Urothelium cell line (cell line): ENCODE measurements around the gene TSPEAR.

Experiments used
- DNase-seq: peaks from one replicate; pipeline ENCODE4 v3.0.0; 2011; ENCODE audit warnings: low spot score, mixed read lengths
- FAIRE-seq: peaks from 2 replicates; lab custom pipeline; 2011; peaks lifted over from hg19 to GRCh38; lab: Jason Lieb, UNC

Gene TSPEAR

DNA sequence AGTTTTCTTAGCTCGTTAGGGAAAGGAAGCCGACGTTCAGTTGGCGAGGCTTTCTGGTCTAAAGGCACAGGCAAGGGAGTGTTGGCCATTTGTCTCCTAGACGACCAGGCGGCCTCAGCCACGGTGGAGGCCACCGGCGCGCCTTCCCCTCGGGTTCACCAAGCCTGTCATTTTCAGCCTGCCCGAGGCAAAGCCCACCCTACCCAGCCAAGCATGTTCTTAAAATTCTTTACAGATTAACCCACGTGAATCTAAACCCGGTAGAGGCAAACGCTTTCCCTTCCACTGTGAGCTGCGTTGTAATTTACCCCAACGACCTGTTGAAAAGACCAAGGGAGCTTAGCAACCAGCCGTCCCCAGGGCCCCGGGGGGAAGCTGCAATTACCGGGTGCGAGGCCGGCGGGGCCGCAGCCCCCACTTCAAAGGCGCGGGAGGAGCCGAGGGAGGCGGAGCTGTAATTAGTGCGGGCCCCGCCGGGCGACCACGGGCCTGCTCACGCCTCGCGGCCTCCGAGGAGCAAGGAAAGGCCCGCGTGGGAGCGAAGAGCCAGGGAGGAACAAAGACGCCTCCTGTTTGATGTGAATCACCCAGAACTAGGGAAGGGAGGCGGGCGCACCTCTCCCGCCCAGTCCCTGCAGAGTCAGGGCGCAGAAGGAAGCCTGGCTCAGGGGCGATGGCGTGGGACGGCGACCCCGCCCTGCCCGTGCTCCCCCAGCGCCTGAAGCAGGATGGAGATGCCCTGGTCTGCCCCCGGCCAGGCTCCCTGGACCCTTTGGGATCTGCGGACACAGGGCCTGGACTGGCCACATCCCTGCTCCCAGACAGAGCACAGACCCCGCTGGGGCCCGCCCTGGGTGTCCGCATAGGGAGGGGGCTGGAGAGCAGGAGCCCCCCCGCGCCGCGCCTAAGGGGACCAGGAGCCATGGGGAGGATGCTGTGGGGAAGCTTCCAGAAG, 12.1 kb upstream of the TSPEAR start:
- FAIRE-seq (no peak), DNase-seq (no peak)

DNA sequence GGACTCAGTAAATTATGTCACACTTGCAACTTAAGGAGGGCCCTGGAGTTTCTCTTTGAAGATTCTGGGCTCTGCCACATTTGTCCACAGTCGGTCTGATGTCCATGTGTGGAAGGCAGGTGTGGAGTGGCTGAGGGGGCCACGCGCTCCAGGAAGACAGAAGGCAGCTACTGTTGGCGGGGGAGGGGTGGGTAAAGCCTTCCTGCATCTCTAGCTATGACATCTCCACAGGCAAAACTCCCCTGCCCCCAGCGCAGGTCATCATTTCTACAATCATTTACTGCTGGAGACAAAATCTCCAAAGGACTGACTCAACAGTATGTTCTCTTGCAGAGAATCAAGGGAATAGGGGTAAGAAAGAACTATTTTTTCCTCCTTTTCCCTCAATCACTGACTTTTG, 11.4 kb upstream of the TSPEAR start:
- no peak for FAIRE-seq
- no peak for DNase-seq

DNA sequence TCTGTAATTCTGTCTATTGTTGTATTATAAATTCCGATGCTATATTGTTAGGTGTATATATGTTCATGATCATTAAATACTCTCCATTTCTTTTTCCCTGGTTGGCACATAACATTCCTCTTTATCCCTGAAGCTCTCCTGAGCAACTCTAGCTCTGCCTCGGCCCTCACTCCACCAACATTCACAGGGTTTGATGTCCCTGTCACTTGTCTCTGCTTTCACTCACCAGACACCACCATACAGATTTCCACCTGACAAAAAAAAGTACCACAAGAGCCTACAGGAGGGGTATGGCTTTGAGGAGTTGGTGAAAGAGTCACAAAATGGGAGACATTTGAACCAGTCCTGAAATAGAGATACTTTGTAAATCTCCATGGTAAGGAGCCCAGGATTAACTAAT, 8.8 kb upstream of the TSPEAR start:
- DNase-seq (no peak), FAIRE-seq (no peak)

DNA sequence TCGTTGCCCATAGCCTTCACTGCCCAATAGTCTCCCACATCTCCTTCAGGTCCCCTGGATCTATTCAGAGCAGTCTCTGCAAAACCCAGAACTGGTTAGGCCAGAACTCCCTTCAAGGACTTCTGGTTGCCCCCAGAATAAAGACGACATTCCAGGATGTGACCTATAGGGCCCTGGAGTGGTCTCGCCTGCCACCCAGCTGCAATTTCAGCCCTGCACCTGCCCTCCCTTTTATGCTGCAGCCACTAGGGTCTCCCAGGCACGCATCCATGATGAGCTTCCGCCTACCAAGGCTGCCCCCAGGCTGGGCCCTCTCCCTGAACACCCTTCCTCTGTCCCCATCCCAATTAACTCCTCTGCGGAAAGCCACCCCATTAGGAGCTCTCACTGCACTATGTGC, 7.2 kb upstream of the TSPEAR start:
- no peak for DNase-seq
- no peak for FAIRE-seq

DNA sequence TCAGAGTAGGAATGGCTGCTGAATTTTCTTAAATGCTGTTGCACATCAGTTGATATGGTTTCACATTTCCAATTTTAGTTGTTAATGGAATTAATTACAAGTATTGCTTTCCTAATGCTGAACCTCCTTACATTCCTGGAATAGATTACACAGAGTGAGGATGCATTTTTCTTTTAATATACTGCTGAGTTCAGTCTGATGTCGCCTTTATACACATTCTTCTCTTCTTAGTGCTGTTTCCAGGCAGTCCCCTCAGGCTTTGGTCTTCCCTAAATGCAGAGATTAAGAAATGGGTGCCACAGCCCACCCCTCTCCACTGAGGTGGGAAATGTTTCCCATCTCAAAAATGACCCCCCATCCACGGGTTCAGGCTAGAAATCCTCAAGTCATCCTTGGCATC, 6.7 kb upstream of the TSPEAR start:
- FAIRE-seq (no peak), DNase-seq (no peak)

DNA sequence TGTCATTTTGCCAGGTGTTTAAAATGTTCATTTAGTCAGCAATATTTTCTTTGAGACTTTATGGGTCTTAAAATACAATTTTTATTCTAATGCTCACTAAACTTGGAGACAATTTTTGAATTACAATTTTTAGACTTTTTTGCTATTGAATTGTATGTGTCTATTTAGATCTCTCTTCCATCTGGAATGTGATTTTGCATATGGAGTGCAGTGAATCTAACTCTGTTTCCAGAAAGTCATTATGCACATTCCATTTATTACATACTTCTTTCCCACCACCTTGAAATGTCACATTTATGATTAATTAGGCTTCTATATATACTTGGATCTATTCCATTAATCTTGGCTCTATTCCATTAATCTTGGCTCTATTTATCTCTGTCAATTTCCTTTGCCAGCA, 5.6 kb upstream of the TSPEAR start:
- DNase-seq (no peak), FAIRE-seq (no peak)

DNA sequence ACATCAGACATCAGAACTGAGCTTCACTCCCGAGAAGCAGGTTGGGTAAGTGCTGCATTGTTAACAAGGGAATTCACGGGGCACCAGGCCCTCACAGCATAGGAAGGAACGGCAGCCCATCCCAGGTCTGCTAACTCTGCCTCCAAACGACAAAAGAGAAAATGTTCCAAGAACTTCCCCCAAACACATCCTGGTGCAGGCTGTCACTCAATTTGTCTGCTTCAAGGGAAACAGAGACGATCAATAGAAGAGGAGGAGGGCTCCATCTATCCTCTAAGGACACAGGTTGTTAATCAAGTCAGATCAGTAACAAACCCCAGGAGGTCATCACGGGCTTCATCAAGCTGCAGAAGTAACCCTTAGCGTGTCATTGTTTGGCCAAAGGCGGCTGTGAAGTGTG, 3.5 kb upstream of the TSPEAR start:
- FAIRE-seq: no peak
- no peak for DNase-seq

DNA sequence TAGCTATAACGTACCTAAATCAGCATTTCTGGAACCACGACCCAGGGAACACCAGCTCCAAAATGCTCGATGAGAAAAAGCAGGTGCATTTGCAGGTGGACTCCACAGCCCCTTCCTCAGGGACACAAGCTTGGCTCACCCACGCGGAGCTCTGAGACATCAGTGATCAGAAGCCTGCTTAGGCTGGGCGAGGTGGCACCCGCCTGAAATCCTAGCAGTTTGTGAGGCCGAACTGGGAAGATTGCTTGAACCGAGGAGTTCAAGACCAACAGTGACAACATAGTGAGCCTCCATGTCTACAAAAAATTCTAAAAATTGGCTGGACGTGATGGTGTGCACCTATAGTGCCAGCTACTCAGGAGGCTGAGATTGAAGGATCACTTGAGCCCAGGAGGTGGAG, 2.5 kb upstream of the TSPEAR start:
- FAIRE-seq: no peak
- DNase-seq: no peak

DNA sequence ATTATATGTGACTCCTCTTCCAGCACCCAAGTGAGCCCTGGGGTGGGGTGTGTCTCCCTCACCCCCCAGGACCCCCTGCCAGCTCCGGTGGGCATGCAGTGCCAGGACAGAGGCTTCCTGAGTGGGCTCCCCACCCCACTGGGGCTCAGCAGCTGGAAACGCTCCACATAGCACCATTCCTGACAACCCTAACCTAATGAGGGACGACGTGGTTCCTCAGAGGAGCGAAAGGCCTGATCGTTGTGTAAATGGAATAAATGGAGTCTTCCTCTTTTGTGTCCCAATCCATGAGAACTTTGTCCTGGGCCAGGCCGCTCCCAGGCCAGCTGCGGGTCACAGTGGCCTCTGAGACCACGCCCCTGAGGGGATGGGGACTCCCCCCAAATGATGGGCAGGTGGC, 1.8 kb upstream of the TSPEAR start:
- FAIRE-seq: no peak

DNA sequence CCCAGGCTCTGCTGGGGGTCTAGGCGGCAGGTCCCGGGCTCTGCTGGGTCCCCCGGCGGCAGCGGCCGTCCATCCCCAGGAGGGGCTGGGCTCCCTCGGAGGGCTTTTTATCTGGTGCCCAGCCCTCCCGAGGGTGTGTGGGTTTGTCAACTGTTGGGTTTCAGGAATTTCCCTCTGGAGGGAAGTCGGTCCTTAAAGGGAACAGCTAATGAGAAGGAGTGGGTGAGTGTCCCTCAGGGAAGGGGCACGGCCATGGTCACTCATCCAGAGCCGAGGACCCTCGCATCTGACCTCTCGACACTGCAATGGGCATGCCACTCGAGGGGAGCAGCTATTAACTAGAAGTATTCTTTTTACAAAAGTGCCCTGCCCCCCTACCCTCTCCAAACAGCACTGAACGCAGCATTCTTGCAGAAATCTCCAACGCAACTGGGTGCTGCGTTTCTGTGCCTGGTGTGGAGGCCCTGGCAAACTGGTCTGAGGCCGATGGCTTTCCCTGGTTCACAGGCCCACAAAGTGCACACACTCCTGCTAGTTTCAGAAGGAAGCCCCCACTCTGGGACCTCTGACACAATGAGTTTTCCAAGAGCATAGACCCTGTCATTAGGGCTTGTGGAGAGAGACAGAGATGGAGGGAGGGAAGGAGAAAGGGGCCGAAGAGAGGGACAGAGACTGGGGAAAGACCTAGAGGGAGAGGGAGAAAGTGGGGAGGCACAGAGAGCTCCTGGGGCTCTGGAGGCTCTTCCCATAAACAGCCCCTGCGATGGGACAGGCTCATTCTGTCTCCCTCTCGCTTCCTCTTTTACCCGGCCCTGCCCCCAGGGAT, 1.0 kb upstream of the TSPEAR start:
- DNase-seq (no peak), FAIRE-seq (no peak)

More for the DNA sequence above, 1.8 kb upstream of the TSPEAR start:
- DNase-seq: no peak

DNA sequence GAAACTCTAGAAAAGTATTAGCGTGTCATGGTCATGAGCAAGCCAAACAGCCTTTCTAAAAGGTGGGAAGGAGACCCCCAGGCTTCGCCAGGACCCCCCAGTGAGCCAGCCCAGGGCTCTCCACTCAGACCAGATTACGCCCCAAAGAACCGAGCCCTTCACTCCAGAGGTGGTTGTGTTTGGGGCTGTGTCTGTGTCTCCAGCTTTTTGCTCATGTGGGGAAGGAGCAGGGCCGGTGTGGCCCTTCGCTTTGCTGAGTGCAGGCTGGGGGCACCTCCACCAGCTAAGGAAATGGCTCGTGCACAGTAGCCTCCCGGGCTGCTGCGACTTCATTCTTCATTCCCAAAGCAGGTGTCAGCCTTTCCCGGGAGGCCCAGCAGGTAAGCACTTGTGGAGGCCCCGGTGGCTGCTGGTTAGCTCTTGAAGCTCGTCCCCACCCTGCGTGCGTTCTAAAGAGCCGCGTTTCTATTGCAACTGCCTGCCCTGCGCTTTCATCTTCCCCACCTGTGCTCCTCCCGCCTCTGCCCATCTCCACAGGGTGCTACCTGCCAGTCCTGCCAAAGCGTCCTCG, 531 bp downstream of the TSPEAR start:
- no peak for FAIRE-seq
- DNase-seq: no peak

DNA sequence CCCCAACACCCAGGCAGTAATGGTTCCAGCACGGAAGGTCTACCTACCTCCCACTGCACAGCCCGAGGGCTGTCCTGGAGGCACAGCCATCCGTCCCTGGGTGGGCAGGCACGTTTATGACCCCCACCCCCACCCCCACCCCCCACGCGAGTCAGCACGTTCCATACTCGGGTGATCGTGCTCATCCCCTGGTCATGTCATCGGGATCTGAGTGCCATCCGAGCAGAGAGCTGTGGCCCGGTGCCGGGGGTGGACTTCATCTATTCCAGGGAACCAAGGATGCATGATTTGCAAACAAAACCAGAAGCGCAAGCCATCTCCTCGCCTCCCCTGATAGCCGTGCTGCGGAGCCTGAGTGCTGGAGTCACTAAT, 1.1 kb downstream of the TSPEAR start:
- DNase-seq: no peak
- no peak for FAIRE-seq

DNA sequence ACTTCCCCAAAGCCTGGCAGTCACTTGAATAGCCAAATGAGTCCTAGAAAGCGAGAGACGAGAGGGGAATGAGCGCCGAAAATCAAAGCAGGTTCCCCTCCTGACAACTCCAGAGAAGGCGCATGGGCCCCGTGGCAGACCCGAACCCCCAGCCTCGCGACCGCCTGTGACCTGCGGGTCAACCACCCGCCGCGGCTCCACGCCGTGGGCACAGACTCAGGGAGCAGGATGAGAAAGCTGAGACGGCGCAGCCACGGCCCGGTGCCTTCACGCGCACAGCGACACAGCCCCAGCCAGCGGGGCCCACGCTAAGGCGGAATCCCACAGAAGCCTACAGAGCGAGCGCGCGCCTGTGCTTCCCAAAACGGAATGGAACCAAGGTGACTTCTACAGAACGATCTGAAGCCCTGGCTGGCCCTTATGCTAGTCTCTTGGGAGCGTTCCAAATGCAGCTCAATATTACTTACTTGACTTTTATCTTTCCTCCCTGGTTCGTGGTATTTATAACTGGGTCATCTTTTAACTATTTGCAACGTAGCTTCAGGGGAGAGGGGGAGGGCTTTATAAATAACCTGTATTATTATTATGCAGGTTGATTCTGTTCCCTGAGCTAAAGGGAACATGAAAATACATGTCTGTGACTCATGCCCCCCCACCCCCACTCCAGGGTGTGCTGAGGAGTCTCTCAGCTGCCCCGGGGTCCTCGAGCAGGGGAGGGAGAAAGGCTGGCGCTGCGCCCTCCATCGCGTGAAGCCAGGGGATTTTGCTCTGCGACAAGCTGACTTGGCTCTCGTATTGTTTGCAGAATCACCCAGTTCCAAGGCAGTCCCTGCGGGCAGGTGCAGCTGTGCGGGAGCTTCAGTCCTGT, 1.7 kb downstream of the TSPEAR start:
- DNase-seq: peak; percentile 35
- FAIRE-seq: no peak

DNA sequence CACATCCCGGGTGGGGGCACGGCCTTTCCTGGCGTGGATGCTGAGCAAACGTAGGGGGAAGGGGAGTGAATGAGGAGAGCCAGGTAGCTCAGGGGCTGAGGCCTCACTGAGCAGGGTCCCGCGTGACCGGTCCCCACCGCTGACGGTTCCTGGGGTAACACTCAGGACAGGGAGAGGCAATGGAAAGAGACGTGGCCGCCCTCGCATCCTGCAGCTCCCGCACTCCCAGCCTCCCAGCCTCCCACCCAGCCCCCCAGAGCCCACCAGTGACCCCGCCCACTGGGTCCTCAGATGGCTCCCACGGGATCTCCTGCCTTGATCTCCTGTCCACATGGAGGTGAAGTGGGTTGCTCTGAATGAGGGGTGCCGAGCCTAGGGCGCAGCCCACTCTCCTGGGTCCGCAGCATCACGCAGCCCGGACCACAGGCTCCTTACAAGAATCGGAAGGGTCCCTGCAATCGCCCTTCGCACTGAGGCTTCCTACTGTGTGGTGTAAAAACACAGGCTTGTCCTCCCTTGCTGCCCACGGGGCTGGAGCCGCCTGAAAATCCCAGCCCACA, 2.4 kb downstream of the TSPEAR start:
- DNase-seq: no peak

DNA sequence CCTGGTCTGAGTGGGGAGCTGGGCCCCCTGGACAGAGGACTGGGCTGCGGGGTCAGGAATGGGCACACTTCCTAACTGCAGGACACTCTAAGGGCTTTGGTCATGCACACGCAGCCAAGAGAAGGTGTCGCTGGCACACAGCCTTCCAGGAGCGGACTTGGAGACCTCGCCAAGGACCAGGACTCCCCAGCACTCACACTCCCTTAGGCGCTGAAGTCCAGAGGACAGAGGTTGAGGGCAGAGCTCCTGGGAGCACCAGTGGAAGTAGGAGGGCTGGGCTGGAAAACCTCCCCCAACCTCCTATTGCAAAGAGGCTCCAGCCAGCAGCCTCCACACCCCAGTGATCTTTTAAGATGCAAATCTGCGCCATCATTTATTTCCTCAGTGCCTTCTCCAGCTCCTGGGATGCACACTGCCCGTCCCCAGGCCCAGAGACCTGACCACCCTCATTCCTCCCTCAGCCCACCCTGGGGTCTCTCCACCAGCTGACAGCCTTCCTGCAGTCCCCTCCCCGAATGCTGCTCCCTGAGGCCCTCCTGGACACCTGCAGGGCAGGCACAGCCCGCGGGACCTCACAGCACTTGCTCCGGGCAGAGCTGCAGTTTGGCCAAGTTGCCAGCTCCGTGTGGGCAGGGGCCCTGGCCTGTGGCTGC, 3.0 kb downstream of the TSPEAR start:
- FAIRE-seq (peak; percentile 42), DNase-seq (no peak)

More for the DNA sequence above, 2.4 kb downstream of the TSPEAR start:
- FAIRE-seq: no peak

DNA sequence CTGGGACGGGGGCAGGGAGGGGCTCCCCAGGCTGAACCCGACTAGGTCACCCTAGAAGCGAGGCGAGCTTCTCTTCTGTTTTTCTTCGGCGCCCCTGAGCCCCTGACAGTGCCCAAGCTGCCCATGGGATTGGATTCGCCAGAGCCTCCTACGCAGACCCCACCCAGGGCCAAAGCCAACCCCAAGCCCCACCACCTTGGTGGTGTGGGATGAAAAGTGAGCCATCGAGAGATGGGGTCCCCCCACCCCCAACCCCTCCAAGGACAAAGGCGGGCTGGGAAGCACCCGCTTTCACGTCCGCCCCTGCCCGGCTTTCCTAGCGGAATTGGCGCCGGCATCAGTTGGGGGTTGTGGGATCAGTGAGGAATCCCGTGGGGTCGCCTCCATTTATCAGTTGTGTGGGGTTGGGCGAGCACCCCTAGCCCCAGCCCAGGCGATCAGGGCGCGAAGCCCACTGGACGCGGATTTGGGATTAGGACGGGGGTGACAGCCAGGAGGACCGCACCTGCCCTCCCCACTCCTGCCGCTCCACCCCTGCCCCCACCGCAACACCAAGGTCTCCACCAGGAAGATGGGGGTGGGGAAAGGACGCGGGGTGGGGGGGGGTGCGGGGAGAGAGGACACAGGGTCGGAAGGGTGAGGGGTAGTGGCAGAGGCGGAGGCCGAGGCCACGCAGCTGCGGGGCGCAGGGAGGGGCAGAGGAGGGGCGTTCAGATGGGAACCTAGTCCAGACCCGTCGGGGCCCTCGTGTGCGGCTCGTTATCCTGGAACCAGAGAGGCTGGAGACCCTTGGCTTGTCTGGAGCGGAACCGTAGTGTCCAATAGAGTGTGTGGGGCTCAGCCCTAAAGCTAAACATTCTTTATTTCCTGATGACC, 4.4 kb downstream of the TSPEAR start:
- no peak for FAIRE-seq

DNA sequence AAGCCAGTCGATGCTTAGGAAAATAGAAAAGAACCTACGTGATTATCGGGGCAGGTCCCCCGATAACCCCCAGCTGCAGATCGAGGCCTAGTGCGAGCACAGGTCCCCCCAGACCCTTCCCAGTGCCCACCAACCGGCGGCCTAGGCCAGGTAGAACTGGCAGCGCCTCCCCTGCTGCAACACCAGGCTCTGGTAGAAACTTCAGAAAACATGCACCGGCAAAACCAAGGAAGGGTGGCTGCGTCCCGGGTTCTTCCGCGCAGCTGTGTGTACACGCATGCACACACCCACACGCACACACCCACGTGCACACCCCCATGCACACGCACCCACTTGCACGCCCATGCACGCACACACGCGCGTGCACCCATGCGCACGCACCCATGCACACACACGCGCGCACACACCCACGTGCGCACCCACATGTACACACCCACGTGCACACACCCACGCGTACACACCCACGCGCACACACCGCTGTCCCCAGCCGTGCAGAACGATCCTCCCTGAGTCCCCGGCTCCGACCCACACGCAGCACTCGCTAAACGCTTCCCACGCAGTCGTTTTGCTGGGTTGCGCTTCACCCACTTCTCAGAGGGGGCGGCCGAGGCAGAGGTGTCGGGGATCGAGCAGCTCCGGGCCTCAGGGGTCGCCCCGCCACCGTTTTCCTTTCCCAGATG, 5.2 kb downstream of the TSPEAR start:
- no peak for DNase-seq
- no peak for FAIRE-seq

More for the DNA sequence above, 4.4 kb downstream of the TSPEAR start:
- no peak for DNase-seq

DNA sequence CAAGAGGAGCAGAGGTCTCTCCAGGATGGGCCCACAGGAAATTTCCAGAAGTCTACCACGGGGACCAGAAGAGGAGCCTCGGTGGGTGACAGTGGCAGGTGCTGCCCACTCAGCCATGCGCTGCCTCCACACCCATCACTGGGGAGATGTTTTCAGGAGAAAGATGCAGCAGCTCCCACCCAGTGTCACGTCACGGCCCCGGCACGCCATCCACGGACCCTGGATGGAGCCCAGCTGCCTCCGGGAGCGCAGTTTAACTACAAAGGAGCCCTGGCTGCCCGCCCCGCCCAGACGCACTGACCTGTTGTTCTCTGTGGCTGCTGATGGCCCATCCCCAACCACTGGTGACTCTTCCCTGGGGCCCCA, 6.8 kb downstream of the TSPEAR start:
- no peak for FAIRE-seq

More for the DNA sequence above, 6.8 kb downstream of the TSPEAR start:
- DNase-seq: no peak
